ENCODE results near the gene PCDH10. TPM values are rescaled to one million over a fixed set of nuclear protein-coding genes. Genes with fewer than 3 reads are reported as not detected.

PCDH10 gene, protein sequence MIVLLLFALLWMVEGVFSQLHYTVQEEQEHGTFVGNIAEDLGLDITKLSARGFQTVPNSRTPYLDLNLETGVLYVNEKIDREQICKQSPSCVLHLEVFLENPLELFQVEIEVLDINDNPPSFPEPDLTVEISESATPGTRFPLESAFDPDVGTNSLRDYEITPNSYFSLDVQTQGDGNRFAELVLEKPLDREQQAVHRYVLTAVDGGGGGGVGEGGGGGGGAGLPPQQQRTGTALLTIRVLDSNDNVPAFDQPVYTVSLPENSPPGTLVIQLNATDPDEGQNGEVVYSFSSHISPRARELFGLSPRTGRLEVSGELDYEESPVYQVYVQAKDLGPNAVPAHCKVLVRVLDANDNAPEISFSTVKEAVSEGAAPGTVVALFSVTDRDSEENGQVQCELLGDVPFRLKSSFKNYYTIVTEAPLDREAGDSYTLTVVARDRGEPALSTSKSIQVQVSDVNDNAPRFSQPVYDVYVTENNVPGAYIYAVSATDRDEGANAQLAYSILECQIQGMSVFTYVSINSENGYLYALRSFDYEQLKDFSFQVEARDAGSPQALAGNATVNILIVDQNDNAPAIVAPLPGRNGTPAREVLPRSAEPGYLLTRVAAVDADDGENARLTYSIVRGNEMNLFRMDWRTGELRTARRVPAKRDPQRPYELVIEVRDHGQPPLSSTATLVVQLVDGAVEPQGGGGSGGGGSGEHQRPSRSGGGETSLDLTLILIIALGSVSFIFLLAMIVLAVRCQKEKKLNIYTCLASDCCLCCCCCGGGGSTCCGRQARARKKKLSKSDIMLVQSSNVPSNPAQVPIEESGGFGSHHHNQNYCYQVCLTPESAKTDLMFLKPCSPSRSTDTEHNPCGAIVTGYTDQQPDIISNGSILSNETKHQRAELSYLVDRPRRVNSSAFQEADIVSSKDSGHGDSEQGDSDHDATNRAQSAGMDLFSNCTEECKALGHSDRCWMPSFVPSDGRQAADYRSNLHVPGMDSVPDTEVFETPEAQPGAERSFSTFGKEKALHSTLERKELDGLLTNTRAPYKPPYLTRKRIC
- not detected in 2 replicates for total RNA-seq (2021)
- Bru-seq, nascent RNA = percentile 7 among the genes with signal in this experiment
- percentile 9 among the genes with signal in this experiment for BruChase-seq, experiment 1, labeled RNA remaining after a 2-hour chase
- BruChase-seq, experiment 2, labeled RNA remaining after a 6-hour chase = percentile 17 among the genes with signal in this experiment
- long read RNA-seq = 0 reads

DNA sequence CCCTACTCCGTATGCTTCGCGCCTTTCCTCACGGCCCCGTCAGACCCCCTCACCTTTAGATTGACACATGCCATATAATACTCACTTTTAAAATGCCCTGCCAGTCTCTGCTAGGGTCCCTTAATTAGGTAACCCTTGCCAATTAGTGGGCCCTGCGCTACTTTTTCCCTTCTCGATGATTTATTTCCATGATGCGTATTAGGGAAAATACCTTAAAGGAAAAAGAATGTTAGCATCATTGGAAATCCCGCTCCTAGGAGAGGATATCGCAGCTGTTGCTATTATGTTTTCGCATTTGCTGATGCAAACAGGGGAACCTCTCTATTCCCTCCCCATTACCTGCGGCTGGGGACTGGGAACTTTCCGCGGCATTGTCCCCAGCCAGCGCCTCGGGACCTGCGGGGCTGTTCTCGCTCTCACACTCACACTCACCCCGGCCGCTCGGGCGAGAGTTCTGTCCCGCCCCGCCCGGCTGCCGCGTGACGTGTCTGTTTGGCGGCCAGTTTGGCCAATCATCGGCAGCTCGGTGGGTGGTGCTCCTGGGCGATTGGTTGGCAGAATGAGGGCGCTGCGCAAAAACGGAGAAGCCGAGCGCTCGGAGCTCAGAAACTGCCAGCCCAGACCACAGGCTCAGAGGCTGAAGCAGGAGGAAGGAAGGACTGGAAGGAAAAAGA, at the start of gene PCDH10:
PCDH10 (plus strand) TSS at position 605 of the 674 bp plus-strand sequence. CDS start 847 bp downstream, outside the sequence.
- peak in 1 of 2 experiments; percentile 54 for DNase-seq
- H3K27ac ChIP-seq = no peak within 1 kb of the TSS
- H3K9me2 ChIP-seq (ENCODE audit: insufficient read depth) = no peaks in the 10 kb centered on the region
- no peak within 1 kb of the TSS for H3K4me3 ChIP-seq
- no peaks in the 10 kb centered on the region for H3K79me2 ChIP-seq (ENCODE audit: low read depth)
- intact Hi-C loops (cut with micrococcal nuclease; ENCODE audit: unreplicated experiment) = loop anchor here (5.0 to 10.0 kb wide), 3 partner anchors 336 to 1758 kb away; no protein-coding TSS in a partner anchor
- ChIA-PET CTCF (no interaction called here), POLR2A (ENCODE audit: unreplicated experiment) (no interaction called here)
- H3K4me2 ChIP-seq = no peak within 1 kb of the TSS
- no peaks in the 10 kb centered on the region for H3F3A ChIP-seq (ENCODE audit: insufficient read depth, low read depth)
- H3K36me3 ChIP-seq (ENCODE audit: low read depth) = no peaks in the 10 kb centered on the region
- H2AFZ ChIP-seq = no peak within 1 kb of the TSS
- BruUV-seq (replicated peaks) = no TSS peak
- no peaks in the 10 kb centered on the region for H4K20me1 ChIP-seq (ENCODE audit: insufficient read depth)
- no peaks in the 10 kb centered on the region for H3K4me1 ChIP-seq (replicated peaks; ENCODE audit: insufficient read depth)
- H3K27me3 ChIP-seq (ENCODE audit: insufficient read depth, low read depth) = no peaks in the 10 kb centered on the region
- no peak for TF ChIP-seq EZH2 (IDR thresholded peaks at IDR 0.05; ENCODE audit: low read depth)
- TF ChIP-seq, protein P1, sequence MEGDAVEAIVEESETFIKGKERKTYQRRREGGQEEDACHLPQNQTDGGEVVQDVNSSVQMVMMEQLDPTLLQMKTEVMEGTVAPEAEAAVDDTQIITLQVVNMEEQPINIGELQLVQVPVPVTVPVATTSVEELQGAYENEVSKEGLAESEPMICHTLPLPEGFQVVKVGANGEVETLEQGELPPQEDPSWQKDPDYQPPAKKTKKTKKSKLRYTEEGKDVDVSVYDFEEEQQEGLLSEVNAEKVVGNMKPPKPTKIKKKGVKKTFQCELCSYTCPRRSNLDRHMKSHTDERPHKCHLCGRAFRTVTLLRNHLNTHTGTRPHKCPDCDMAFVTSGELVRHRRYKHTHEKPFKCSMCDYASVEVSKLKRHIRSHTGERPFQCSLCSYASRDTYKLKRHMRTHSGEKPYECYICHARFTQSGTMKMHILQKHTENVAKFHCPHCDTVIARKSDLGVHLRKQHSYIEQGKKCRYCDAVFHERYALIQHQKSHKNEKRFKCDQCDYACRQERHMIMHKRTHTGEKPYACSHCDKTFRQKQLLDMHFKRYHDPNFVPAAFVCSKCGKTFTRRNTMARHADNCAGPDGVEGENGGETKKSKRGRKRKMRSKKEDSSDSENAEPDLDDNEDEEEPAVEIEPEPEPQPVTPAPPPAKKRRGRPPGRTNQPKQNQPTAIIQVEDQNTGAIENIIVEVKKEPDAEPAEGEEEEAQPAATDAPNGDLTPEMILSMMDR (conservative IDR thresholded peaks at IDR 0.05) = no peak
- no peaks in the 10 kb centered on the region for H3K9me3 ChIP-seq (ENCODE audit: insufficient read depth, low read depth)

DNA sequence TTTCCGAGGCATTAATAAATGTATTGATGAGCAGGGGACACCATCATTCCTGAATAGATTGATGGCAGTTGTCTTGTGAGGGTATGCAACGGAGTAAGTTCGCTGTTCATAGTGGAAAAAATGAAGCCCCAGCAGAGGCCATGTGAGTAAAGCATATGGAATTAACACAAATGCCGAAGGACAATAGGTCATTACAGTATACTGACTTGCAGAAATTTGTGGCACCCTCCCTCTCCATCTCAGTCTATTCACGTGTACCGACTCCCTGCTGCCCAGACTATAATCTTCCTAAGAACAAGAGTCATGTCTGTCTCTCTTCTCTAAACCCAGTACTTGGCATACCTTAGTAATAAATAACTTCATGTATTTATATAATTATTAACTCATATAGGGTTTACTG, 47.1 kb upstream of the PCDH10 start:
- H3F3A ChIP-seq (ENCODE audit: insufficient read depth, low read depth) = no peaks in the 10 kb centered on the region
- H3K36me3 ChIP-seq (ENCODE audit: low read depth) = no peaks in the 10 kb centered on the region
- H2AFZ ChIP-seq = no peak overlapping the region
- CTCF ChIA-PET = no interaction called here
- H3K27me3 ChIP-seq (ENCODE audit: insufficient read depth, low read depth) = no peaks in the 10 kb centered on the region
- no peaks in the 10 kb centered on the region for H3K9me3 ChIP-seq (ENCODE audit: insufficient read depth, low read depth)
- no TSS peak for BruUV-seq (replicated peaks)
- no peak overlapping the region for H3K4me3 ChIP-seq
- H3K9me2 ChIP-seq (ENCODE audit: insufficient read depth) = no peaks in the 10 kb centered on the region
- H3K4me1 ChIP-seq (replicated peaks; ENCODE audit: insufficient read depth) = no peaks in the 10 kb centered on the region
- H3K79me2 ChIP-seq (ENCODE audit: low read depth) = no peaks in the 10 kb centered on the region
- intact Hi-C loops (cut with micrococcal nuclease; ENCODE audit: unreplicated experiment) = no loop called here
- DNase-seq = no peak
- H3K4me2 ChIP-seq = no peak overlapping the region
- no peaks in the 10 kb centered on the region for H4K20me1 ChIP-seq (ENCODE audit: insufficient read depth)
- no peak overlapping the region for H3K27ac ChIP-seq
- TF ChIP-seq, protein P1 (conservative IDR thresholded peaks at IDR 0.05) = no peak
- TF ChIP-seq EZH2 (IDR thresholded peaks at IDR 0.05; ENCODE audit: low read depth) = no peak
- POLR2A ChIA-PET (ENCODE audit: unreplicated experiment) = no interaction called here

Measured in PC-9 (cell line).